ENCODE results near the gene CD200R1L. TPM values are rescaled to one million over a fixed set of nuclear protein-coding genes. Genes with fewer than 3 reads are reported as not detected.

Gene CD200R1L
- total RNA-seq, 2 donors from 2014 or later, result not detected

DNA sequence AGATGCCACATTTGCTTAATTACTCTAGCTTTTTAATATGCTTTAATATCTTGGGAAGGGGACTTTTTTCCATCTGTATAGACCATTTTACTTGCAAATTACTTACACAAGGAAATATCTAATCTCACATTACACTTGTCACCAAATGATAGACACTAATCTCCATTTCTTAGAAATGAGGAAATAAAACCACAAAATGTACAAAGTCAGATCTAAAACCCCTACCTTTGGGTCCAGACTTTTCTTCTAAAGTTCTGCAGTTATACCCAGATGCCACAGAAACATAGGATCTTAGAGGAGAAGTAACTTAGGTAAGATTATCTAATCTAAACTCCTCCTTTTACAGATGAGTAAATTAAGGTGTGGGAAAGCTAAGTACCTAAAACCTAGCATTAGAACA, 44.3 kb downstream of the CD200R1L start:
- no peaks in the 10 kb centered on the region for H3K9me3 ChIP-seq
- no peaks in the 10 kb centered on the region for H3K27me3 ChIP-seq
- H3K36me3 ChIP-seq (replicated peaks in 1 of 2; ENCODE audit: insufficient read depth in 1 of 2, low read depth in 2 of 2), result no peaks in the 10 kb centered on the region
- no peak overlapping the region for H3K4me3 ChIP-seq
- DNase-seq, result no peak
- intact Hi-C loops (cut with DNase I), result no loop called here
- no peaks in the 10 kb centered on the region for H3K4me1 ChIP-seq
- no peak for ATAC-seq
- TF ChIP-seq, protein P1, sequence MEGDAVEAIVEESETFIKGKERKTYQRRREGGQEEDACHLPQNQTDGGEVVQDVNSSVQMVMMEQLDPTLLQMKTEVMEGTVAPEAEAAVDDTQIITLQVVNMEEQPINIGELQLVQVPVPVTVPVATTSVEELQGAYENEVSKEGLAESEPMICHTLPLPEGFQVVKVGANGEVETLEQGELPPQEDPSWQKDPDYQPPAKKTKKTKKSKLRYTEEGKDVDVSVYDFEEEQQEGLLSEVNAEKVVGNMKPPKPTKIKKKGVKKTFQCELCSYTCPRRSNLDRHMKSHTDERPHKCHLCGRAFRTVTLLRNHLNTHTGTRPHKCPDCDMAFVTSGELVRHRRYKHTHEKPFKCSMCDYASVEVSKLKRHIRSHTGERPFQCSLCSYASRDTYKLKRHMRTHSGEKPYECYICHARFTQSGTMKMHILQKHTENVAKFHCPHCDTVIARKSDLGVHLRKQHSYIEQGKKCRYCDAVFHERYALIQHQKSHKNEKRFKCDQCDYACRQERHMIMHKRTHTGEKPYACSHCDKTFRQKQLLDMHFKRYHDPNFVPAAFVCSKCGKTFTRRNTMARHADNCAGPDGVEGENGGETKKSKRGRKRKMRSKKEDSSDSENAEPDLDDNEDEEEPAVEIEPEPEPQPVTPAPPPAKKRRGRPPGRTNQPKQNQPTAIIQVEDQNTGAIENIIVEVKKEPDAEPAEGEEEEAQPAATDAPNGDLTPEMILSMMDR (IDR thresholded peaks at IDR 0.05), result no peak
- no peak for TF ChIP-seq POLR2A (IDR thresholded peaks at IDR 0.05)
- H3K27ac ChIP-seq, result no peak overlapping the region

DNA sequence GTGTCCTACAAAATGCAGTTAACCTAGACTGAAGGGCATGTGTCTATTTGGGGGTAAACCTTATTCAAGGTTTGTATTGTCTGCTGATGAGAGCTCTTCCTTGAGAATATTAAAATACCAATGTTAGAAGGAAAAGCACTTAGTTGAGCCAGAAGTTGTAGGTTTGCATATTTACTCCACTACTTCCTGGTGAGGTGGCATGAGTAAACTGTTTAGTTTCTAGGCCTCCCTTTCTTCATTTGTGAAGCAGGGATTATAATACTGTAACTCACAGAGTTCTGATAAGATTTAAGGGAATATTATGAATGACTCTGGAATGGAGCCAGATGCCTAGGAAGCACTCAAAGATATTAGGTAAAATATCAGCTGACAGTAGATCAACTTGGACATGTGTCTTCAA, 46.7 kb downstream of the CD200R1L start:
- no peak for ATAC-seq
- no peak for TF ChIP-seq POLR2A (IDR thresholded peaks at IDR 0.05)
- TF ChIP-seq, protein P1 (IDR thresholded peaks at IDR 0.05), result no peak
- DNase-seq, result no peak
- intact Hi-C loops (cut with DNase I), result no loop called here
- Histone ChIP-seq H3K36me3 (replicated peaks in 1 of 2; ENCODE audit: insufficient read depth in 1 of 2, low read depth in 2 of 2) (no peaks in the 10 kb centered on the region), H3K4me1 (peaks cover under 1% of the 10 kb centered on the region), H3K27me3 (no peaks in the 10 kb centered on the region), H3K4me3 (no peak overlapping the region), H3K9me3 (no peaks in the 10 kb centered on the region), H3K27ac (no peak overlapping the region)

GRCh38 chr3:112794622-112795172, 52.0 kb downstream of the CD200R1L start:
- 26 to 40% methylated on average over 6 of the region's 6 CpGs for WGBS, 2 donors
- no peak overlapping the region for H3K27ac ChIP-seq
- no peak for ATAC-seq

DNA sequence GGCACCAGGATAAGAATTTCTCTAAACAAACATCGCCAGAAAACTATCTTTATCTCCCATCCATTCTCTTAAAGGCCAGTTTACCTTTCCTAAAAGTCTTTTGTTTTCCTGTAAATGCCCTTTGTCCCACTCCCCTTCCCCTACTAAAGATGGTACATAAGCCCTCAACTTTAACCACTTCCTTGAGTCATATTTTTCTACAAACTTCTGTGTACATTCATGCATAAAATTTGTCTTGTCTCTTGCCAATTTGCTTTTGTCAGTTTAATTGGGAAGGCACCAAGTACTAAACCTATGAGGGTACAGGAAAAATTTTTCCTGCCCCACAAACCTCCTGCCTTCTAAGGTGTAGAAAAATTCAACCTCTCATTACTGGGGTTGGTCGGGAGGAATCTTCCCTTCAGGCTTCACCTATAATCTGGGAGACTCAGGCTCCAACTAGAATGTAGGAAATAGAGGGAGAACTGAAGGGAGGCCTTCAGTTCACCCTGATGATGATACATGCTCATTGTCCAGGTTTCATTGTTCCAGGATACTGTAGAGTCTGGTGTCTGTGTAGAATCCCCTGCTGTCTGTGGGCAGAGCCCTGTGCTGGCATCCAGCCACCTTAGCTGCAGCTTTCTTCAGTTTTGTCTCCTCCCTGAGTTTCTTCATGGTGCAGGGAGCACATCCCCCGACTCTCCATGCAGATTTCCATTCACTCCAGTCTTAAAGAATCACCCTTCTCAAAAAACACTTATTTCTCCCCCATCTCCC, 53.2 kb downstream of the CD200R1L start:
- H3K27me3 ChIP-seq, result no peaks in the 10 kb centered on the region
- H3K4me1 ChIP-seq, result peaks cover 5% of the 10 kb centered on the region
- no peak overlapping the region for H3K27ac ChIP-seq
- H3K4me3 ChIP-seq, result no peak overlapping the region
- no peaks in the 10 kb centered on the region for H3K36me3 ChIP-seq (replicated peaks in 1 of 2; ENCODE audit: insufficient read depth in 1 of 2, low read depth in 2 of 2)
- no peak for TF ChIP-seq POLR2A (IDR thresholded peaks at IDR 0.05)
- TF ChIP-seq, protein P1 (IDR thresholded peaks at IDR 0.05), result no peak
- WGBS, 2 donors, result 74 to 82% methylated on average over 3 of the region's 3 CpGs
- H3K9me3 ChIP-seq, result no peaks in the 10 kb centered on the region
- intact Hi-C loops (cut with DNase I), result no loop called here
- ATAC-seq, result no peak
- no peak for DNase-seq

More at GRCh38 chr3:112794622-112795172, 52.0 kb downstream of the CD200R1L start:
- no peaks in the 10 kb centered on the region for H3K9me3 ChIP-seq
- intact Hi-C loops (cut with DNase I), result no loop called here
- DNase-seq, result peak in 1 of 4 donors; percentile 7
- peaks cover 5% of the 10 kb centered on the region for H3K4me1 ChIP-seq
- no peak overlapping the region for H3K4me3 ChIP-seq
- no peaks in the 10 kb centered on the region for H3K27me3 ChIP-seq
- H3K36me3 ChIP-seq (replicated peaks in 1 of 2; ENCODE audit: insufficient read depth in 1 of 2, low read depth in 2 of 2), result no peaks in the 10 kb centered on the region
- TF ChIP-seq, protein P1 (IDR thresholded peaks at IDR 0.05), result no peak
- no peak for TF ChIP-seq POLR2A (IDR thresholded peaks at IDR 0.05)

GRCh38 chr3:112791736-112792135, 54.9 kb downstream of the CD200R1L start:
- 85 to 92% methylated on average over 2 of the region's 2 CpGs for WGBS, 2 donors
- DNase-seq (no peak), ATAC-seq (no peak)

More at GRCh38 chr3:112791736-112792135, 54.9 kb downstream of the CD200R1L start:
- Histone ChIP-seq H3K4me1 (peaks cover 5% of the 10 kb centered on the region), H3K9me3 (no peaks in the 10 kb centered on the region), H3K4me3 (no peak overlapping the region), H3K27ac (no peak overlapping the region), H3K27me3 (no peaks in the 10 kb centered on the region), H3K36me3 (replicated peaks in 1 of 2; ENCODE audit: insufficient read depth in 1 of 2, low read depth in 2 of 2) (no peaks in the 10 kb centered on the region)
- intact Hi-C loops (cut with DNase I), result no loop called here
- TF ChIP-seq POLR2A (IDR thresholded peaks at IDR 0.05), result no peak
- TF ChIP-seq, protein P1 (IDR thresholded peaks at IDR 0.05), result no peak

Measured in body of pancreas (tissue), 4 donors.